HEK293T (cell line): Measurements from ENCODE around the gene RFNG.

ENCODE experiments used
- CTCF ChIA-PET: fragments of 350-600 bp; formaldehyde crosslinking; extraction: SDS; loops from one replicate; lab custom pipeline; 2021; ENCODE audit warnings: antibody characterized with exemption, inconsistent platforms; lab: Yijun Ruan, JAX
- POLR2A ChIA-PET: fragments of 350-600 bp; formaldehyde crosslinking; extraction: SDS; loops from one replicate; lab custom pipeline; 2020; ENCODE audit warnings: antibody characterized with exemption, inconsistent platforms; lab: Yijun Ruan, JAX
- DNase-seq: peaks from one replicate; pipeline ENCODE4 v3.0.0; 2012; ENCODE audit warnings: mixed read lengths; ENCODE audit errors: extremely low spot score
- ARNT ChIP-seq: fragments of 450-650 bp; IDR thresholded peaks from 2 replicates; pipeline ENCODE4 v1.6.1; 2017; ENCODE audit warnings: mild to moderate bottlenecking
- BHLHE40 ChIP-seq: fragments of 450-650 bp; IDR thresholded peaks from 2 replicates; pipeline ENCODE4 v1.6.1; 2016; ENCODE audit warnings: mild to moderate bottlenecking, moderate library complexity, borderline replicate concordance
- CTBP1 ChIP-seq: fragments of 450-650 bp; IDR thresholded peaks from 2 replicates; pipeline ENCODE4 v1.6.1; 2016; ENCODE audit warnings: borderline replicate concordance
- ELF4 ChIP-seq: fragments of 450-650 bp; IDR thresholded peaks from 2 replicates; pipeline ENCODE4 v1.6.1; 2017; ENCODE audit warnings: antibody characterized with exemption
- FOXA1 ChIP-seq: fragments of 450-650 bp; IDR thresholded peaks from 2 replicates; pipeline ENCODE4 v1.6.1; 2016; ENCODE audit warnings: mild to moderate bottlenecking
- FOXK2 ChIP-seq: fragments of 450-650 bp; IDR thresholded peaks from 2 replicates; pipeline ENCODE4 v1.6.1; 2016; ENCODE audit warnings: mild to moderate bottlenecking
- FOXM1 ChIP-seq: fragments of 450-650 bp; IDR thresholded peaks from 2 replicates; pipeline ENCODE4 v1.6.1; 2017; ENCODE audit warnings: mild to moderate bottlenecking, borderline replicate concordance
- HDGF ChIP-seq: fragments of 450-650 bp; IDR thresholded peaks from 2 replicates; pipeline ENCODE4 v1.6.1; 2017; ENCODE audit warnings: antibody characterized with exemption, borderline replicate concordance
- L3MBTL2 ChIP-seq: fragments of 450-650 bp; conservative IDR thresholded peaks from 2 replicates; pipeline ENCODE4 v1.6.1; 2016; ENCODE audit warnings: mild to moderate bottlenecking
- LEF1 ChIP-seq: fragments of 450-650 bp; IDR thresholded peaks from 2 replicates; pipeline ENCODE4 v1.6.1; 2017; ENCODE audit warnings: mild to moderate bottlenecking, borderline replicate concordance
- NFRKB ChIP-seq: fragments of 450-650 bp; IDR thresholded peaks from 2 replicates; pipeline ENCODE4 v1.6.1; 2016; ENCODE audit warnings: mild to moderate bottlenecking, moderate library complexity
- SP1 ChIP-seq: fragments of 450-650 bp; IDR thresholded peaks from 2 replicates; pipeline ENCODE4 v1.6.1; 2017
- SUZ12 ChIP-seq: fragments of 450-650 bp; IDR thresholded peaks from 2 replicates; pipeline ENCODE4 v1.6.1; 2016; ENCODE audit warnings: mild to moderate bottlenecking
- TARDBP ChIP-seq: fragments of 450-650 bp; IDR thresholded peaks from 2 replicates; pipeline ENCODE4 v1.6.1; 2016
- ZNF384 ChIP-seq: fragments of 450-650 bp; IDR thresholded peaks from 2 replicates; pipeline ENCODE4 v1.6.1; 2016
- TF ChIP-seq, protein P1 (sequence below): fragments of 450-650 bp; IDR thresholded peaks from 2 replicates; pipeline ENCODE4 v1.6.1; 2016

Gene RFNG

DNA sequence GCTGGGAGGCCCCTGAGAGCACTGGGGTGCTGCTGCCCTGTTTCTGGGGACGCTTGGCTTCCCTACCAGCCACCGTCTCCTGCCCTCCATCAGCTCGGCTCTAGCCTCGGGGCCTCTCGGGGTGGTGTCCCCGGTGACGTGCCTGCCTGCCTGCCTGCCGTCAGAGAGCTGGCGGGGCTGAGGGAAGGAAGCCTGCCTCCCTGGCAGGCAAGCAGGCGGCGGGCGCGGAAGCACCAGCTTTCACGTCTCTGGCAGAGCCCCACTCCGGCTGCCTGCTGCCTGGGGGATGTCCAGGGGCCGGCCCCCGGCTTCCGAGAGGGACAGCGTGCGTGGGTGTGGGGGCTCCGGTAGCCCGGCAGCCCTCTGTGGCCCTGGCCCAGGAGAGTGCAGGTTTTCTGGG lies 38.3 kb downstream of the RFNG start:
- POLR2A ChIA-PET, result interaction anchor here (1.5 kb wide), 1 partner anchor 9 kb away, joined by 4 read pairs; the partner anchor contains the start of genes CENPX and LRRC45
- no peak for DNase-seq
- CTCF ChIA-PET, result interaction anchor here (0.6 kb wide), 1 partner anchor 95 kb away, joined by 4 read pairs; no protein-coding TSS in a partner anchor
- TF ChIP-seq NFRKB (no peak), SP1 (no peak), ZNF384 (no peak), SUZ12 (no peak), LEF1 (no peak), FOXA1 (no peak), BHLHE40 (no peak), CTBP1 (no peak), FOXM1 (no peak)
- TF ChIP-seq, protein P1, sequence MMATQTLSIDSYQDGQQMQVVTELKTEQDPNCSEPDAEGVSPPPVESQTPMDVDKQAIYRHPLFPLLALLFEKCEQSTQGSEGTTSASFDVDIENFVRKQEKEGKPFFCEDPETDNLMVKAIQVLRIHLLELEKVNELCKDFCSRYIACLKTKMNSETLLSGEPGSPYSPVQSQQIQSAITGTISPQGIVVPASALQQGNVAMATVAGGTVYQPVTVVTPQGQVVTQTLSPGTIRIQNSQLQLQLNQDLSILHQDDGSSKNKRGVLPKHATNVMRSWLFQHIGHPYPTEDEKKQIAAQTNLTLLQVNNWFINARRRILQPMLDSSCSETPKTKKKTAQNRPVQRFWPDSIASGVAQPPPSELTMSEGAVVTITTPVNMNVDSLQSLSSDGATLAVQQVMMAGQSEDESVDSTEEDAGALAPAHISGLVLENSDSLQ, result no peak

GRCh38 chr17:82012640-82013295 lies 38.8 kb downstream of the RFNG start:
- TF ChIP-seq NFRKB, result no peak
- TF ChIP-seq LEF1, result no peak
- TF ChIP-seq FOXM1, result no peak
- DNase-seq, result no peak
- ChIA-PET POLR2A (interaction anchor here (1.5 kb wide), 1 partner anchor 10 kb away, joined by 4 read pairs; the partner anchor contains the start of genes CENPX and LRRC45), CTCF (interaction anchor here (0.6 kb wide), 1 partner anchor 96 kb away, joined by 4 read pairs; no protein-coding TSS in a partner anchor)

GRCh38 chr17:82012261-82012639 lies 39.4 kb downstream of the RFNG start:
- POLR2A ChIA-PET, result interaction anchor here (1.5 kb wide), 1 partner anchor 11 kb away, joined by 4 read pairs; the partner anchor contains the start of genes CENPX and LRRC45
- TF ChIP-seq ZNF384, result no peak
- CTCF ChIA-PET, result no interaction called here

DNA sequence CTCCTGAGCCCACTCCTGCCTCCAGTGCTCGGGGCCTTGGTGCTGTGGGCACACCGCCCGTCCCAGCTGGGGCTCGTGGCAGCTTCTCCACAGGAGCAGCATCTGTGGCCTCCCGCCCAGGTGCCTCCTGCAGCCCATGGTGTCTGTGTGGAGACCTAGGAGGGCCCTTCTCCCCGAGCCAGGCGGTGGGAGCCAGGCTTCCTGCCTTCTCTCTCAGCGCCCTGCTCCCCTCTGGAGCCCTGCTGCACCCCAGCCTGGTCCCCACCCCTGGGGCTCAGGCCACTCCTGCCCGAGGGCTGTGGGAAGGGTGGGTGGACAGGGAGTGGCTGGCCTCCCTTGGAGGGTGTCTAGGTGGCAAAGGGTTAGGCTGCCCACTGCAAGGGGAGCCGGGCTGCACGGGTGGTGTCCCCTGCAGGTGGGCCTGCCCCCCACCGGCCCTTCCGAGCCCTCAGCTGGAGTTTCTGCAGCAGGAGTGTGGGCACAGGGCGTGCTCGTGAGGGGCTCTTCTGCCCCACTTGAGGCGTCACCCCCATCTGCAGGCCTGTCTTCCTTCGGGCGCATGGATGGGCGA lies 39.9 kb downstream of the RFNG start:
- POLR2A ChIA-PET, result no interaction called here
- DNase-seq, result no peak
- CTCF ChIA-PET, result no interaction called here
- TF ChIP-seq LEF1 (no peak), L3MBTL2 (no peak)

More at GRCh38 chr17:82012261-82012639, 39.4 kb downstream of the RFNG start:
- no peak for DNase-seq

- POLR2A ChIA-PET, result interaction anchor here (1.3 kb wide), 1 partner anchor 12 kb away, joined by 4 read pairs; the partner anchor contains the start of genes CENPX and LRRC45
- CTCF ChIA-PET, result no interaction called here
Observed at GRCh38 chr17:82010575-82011525, 40.8 kb downstream of the RFNG start.

DNA sequence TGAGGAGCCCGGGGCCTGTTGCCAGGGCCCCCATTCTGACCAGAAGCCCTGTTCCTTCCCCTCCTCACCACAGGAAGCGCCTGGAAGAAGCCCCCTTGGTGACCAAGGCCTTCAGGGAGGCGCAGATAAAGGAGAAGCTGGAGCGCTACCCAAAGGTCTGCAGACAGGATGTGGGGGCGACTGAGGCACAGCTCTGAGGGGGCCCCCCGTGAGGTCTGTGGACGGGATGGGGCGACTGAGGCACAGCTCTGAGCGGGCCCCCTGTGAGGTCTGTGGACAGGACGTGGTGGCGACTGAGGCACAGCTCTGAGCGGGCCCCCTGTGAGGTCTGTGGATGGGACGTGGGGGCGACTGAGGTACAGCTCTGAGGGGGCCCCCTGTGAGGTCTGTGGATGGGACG lies 42.2 kb downstream of the RFNG start:
- TF ChIP-seq ELF4 (no peak), HDGF (no peak), BHLHE40 (no peak), L3MBTL2 (no peak), LEF1 (no peak), FOXK2 (no peak), FOXM1 (no peak), CTBP1 (no peak), FOXA1 (no peak), SUZ12 (no peak), ZNF384 (no peak), NFRKB (no peak), TARDBP (no peak), ARNT (no peak), SP1 (no peak)
- TF ChIP-seq, protein P1, result no peak
- POLR2A ChIA-PET, result interaction anchor here (1.1 to 1.3 kb wide), 2 partner anchors 13 to 89 kb away, joined by 3 to 4 read pairs; partner anchors contain the start of genes CENPX and LRRC45
- DNase-seq, result no peak
- CTCF ChIA-PET, result interaction anchor here (0.7 to 2.0 kb wide), 2 partner anchors 10 to 50 kb away, joined by 4 to 6 read pairs; no protein-coding TSS in a partner anchor

More at GRCh38 chr17:82010575-82011525, 40.8 kb downstream of the RFNG start:
- TF ChIP-seq ARNT, result no peak
- TF ChIP-seq TARDBP, result no peak
- no peak for TF ChIP-seq SP1
- TF ChIP-seq SUZ12, result no peak
- TF ChIP-seq FOXA1, result no peak
- TF ChIP-seq ELF4, result no peak
- no peak for TF ChIP-seq ZNF384
- no peak for TF ChIP-seq BHLHE40
- TF ChIP-seq NFRKB, result no peak
- no peak for TF ChIP-seq CTBP1
- no peak for TF ChIP-seq L3MBTL2
- DNase-seq, result no peak
